Measurements from ENCODE around the gene EVX2. TPM values are rescaled to one million over a fixed set of nuclear protein-coding genes. Genes with fewer than 3 reads are reported as not detected.

The EVX2 gene
- total and polyA plus RNA-seq, 7 donors: 0.07 to 4.6 (median 1.9) TPM; not detected in 2

- H3K4me3 ChIP-seq: no peak overlapping the region
- H3K27me3 ChIP-seq: peaks cover 11 to 94% (median 30%) of the 10 kb centered on the region in 3 donors
- TF ChIP-seq CTCF (IDR thresholded peaks at IDR 0.05) (no peak), EP300 (IDR thresholded peaks at IDR 0.05) (no peak), POLR2A (IDR thresholded peaks at IDR 0.05) (no peak), POLR2AphosphoS5 (IDR thresholded peaks at IDR 0.05) (no peak)
- no peaks in the 10 kb centered on the region for H3K9me3 ChIP-seq
- no peak for DNase-seq
- H3K36me3 ChIP-seq: no peaks in the 10 kb centered on the region
- H3K4me1 ChIP-seq: peaks cover 0 to 56% (median 51%) of the 10 kb centered on the region in 4 donors
- intact Hi-C loops (cut with DNase I): loop anchor here (5.0 kb wide), 2 partner anchors 908 to 978 kb away; partner anchors contain the start of gene ATP5MC3
- peak overlapping the region in 3 of 4 donors; percentile 92 to 96 (median 94) for H3K27ac ChIP-seq
Observed at GRCh38 chr2:176089843-176090395, 6.2 kb upstream of the EVX2 start.

- peak overlapping the region in 3 of 4 donors; percentile 92 to 96 (median 94) for H3K27ac ChIP-seq
- H3K4me1 ChIP-seq: peaks cover 0 to 58% (median 52%) of the 10 kb centered on the region in 4 donors
- intact Hi-C loops (cut with DNase I): loop anchor here (5.0 kb wide), 1 partner anchor 977 kb away; no protein-coding TSS in a partner anchor
- no peaks in the 10 kb centered on the region for H3K9me3 ChIP-seq
- TF ChIP-seq CTCF (IDR thresholded peaks at IDR 0.05) (no peak), EP300 (IDR thresholded peaks at IDR 0.05) (no peak), POLR2A (IDR thresholded peaks at IDR 0.05) (no peak), POLR2AphosphoS5 (IDR thresholded peaks at IDR 0.05) (no peak)
- WGBS, 2 donors: 12 to 20% methylated on average over 6 of the region's 6 CpGs
- H3K4me3 ChIP-seq: peak overlapping the region in 3 of 4 donors; percentile 35 to 51 (median 41)
- DNase-seq: no peak
- peaks cover 15 to 94% (median 24%) of the 10 kb centered on the region in 3 donors for H3K27me3 ChIP-seq
- H3K36me3 ChIP-seq: no peaks in the 10 kb centered on the region
Observed at GRCh38 chr2:176088937-176089842, 5.4 kb upstream of the EVX2 start.

GRCh38 chr2:176088048-176088936 lies 4.5 kb upstream of the EVX2 start:
- intact Hi-C loops (cut with DNase I): loop anchor here (5.0 kb wide), 1 partner anchor 976 kb away; no protein-coding TSS in a partner anchor
- Histone ChIP-seq H3K4me3 (peak overlapping the region; percentile 24 to 51 (median 38)), H3K9me3 (peaks cover 0 to 3% (median 0%) of the 10 kb centered on the region in 4 donors), H3K4me1 (peaks cover 0 to 55% (median 51%) of the 10 kb centered on the region in 4 donors), H3K36me3 (no peaks in the 10 kb centered on the region), H3K27ac (peak overlapping the region in 3 of 4 donors; percentile 92 to 96 (median 94)), H3K27me3 (peaks cover 22 to 94% (median 22%) of the 10 kb centered on the region in 3 donors)
- WGBS, 2 donors: 4 to 6% methylated on average over 49 of the region's 49 CpGs
- DNase-seq: no peak
- TF ChIP-seq CTCF (IDR thresholded peaks at IDR 0.05): peak; percentile 77 to 83 (median 80)
- TF ChIP-seq EP300 (IDR thresholded peaks at IDR 0.05): no peak
- TF ChIP-seq POLR2A (IDR thresholded peaks at IDR 0.05): no peak
- TF ChIP-seq POLR2AphosphoS5 (IDR thresholded peaks at IDR 0.05): peak in 3 of 4 donors; percentile 34 to 41 (median 36)
